Endothelial cell of umbilical vein (primary cell): Measurements from ENCODE around the gene DIO3. TPM values are rescaled to one million over a fixed set of nuclear protein-coding genes. Genes with fewer than 3 reads are reported as not detected.

Experiments used
- BruUV-seq: library from RNA; stranded (reverse); fragments of 400-500 nt; replicated peaks from 2 replicates; lab custom pipeline; 2021; lab: Mats Ljungman, UMichigan
- CTCF ChIA-PET: fragments of 300-600, 350-600 bp; sonication (Branson Sonifier 250); formaldehyde crosslinking; loops from one replicate; lab custom pipeline; 2021; ENCODE audit warnings: antibody characterized with exemption, inconsistent platforms; lab: Charles Lee
- POLR2A ChIA-PET: fragments of 300-600, 350-600 bp; sonication (Branson Sonifier 250); formaldehyde crosslinking; loops from one replicate; lab custom pipeline; 2021; ENCODE audit warnings: antibody characterized with exemption, inconsistent platforms; lab: Charles Lee
- DNase-seq: peaks from one replicate; pipeline ENCODE4 v3.0.0-alpha.2; 2011; ENCODE audit warnings: low read depth, low spot score
- FAIRE-seq: peaks from 2 replicates; lab custom pipeline; 2011; peaks lifted over from hg19 to GRCh38; lab: Jason Lieb, UNC
- H2AFZ ChIP-seq: 2 replicates; pipeline ENCODE4 v1.6.0; 2012; ENCODE audit warnings: low read depth, low read length, control low read depth, inconsistent platforms
- H3K27ac ChIP-seq: 2 replicates; pipeline ENCODE4 v1.5.1; 2011; ENCODE audit warnings: low read depth, mild to moderate bottlenecking, control low read depth, low read length, moderate library complexity; ENCODE audit not compliant: insufficient read depth
- H3K27me3 ChIP-seq, 2 experiments: 2 replicates each; pipeline versions ENCODE4 v1.6.0 to v1.6.1; 2011; ENCODE audit warnings: low read length in 2 of 2, mixed read lengths in 1 of 2; ENCODE audit not compliant: control insufficient read depth in 2 of 2, insufficient read depth in 2 of 2
- H3K36me3 ChIP-seq, 2 experiments: 2 replicates in 1 of 2; 3 replicates in 1 of 2; pipeline ENCODE4 v1.5.1; 2011; ENCODE audit warnings: low read length in 2 of 2, mild to moderate bottlenecking in 1 of 2, moderate library complexity in 1 of 2; ENCODE audit not compliant: control insufficient read depth in 2 of 2, insufficient read depth in 2 of 2; ENCODE audit errors: extremely low read depth in 1 of 2
- H3K4me1 ChIP-seq: 3 replicates; pipeline ENCODE4 v1.5.1; 2011; ENCODE audit warnings: mild to moderate bottlenecking, low read length; ENCODE audit not compliant: control insufficient read depth, insufficient read depth; ENCODE audit errors: extremely low read depth
- H3K4me2 ChIP-seq: 2 replicates; pipeline ENCODE4 v1.6.1; 2011; ENCODE audit warnings: low read length, control low read depth, mixed read lengths; ENCODE audit not compliant: insufficient read depth
- H3K4me3 ChIP-seq, 3 experiments: fragments of 200-600 bp in 1 of 3; sonication (generic), shearing (Covaris generic) in 1 of 3; replicated peaks in 1 of 3; 2 replicates each; pipeline ENCODE4 v1.5.1; 2011 to 2016; ENCODE audit warnings: control low read depth in 3 of 3, low read length in 3 of 3, mild to moderate bottlenecking in 2 of 3, inconsistent platforms in 1 of 3, low read depth in 1 of 3, moderate library complexity in 1 of 3; ENCODE audit not compliant: insufficient read depth in 1 of 3
- H3K79me2 ChIP-seq: 2 replicates; pipeline ENCODE4 v1.6.0; 2012; ENCODE audit warnings: low read length, inconsistent platforms; ENCODE audit not compliant: control insufficient read depth, insufficient read depth
- H3K9ac ChIP-seq: replicated peaks from 2 replicates; pipeline ENCODE3; 2011; ENCODE audit warnings: low read length, control low read depth; ENCODE audit not compliant: insufficient read depth; ENCODE audit errors: extremely low read depth
- H3K9me1 ChIP-seq: replicated peaks from 3 replicates; pipeline ENCODE4 v1.6.0; 2011; ENCODE audit warnings: mild to moderate bottlenecking, low read length; ENCODE audit not compliant: control insufficient read depth, insufficient read depth; ENCODE audit errors: extremely low read depth
- H3K9me3 ChIP-seq: replicated peaks from 2 replicates; pipeline ENCODE4 v1.5.1; 2012; ENCODE audit warnings: low read length, inconsistent platforms; ENCODE audit not compliant: control insufficient read depth, insufficient read depth
- H4K20me1 ChIP-seq: replicated peaks from 2 replicates; pipeline ENCODE3; 2011; ENCODE audit warnings: mild to moderate bottlenecking, low read length; ENCODE audit not compliant: control insufficient read depth, insufficient read depth; ENCODE audit errors: extremely low read depth
- CTCF ChIP-seq, 2 donors: IDR thresholded peaks; 1 replicate in 1 of 2; 2 replicates in 1 of 2; pipeline ENCODE4 v1.5.1; 2011; ENCODE audit warnings: low read length in 2 of 2, mild to moderate bottlenecking in 2 of 2, moderate library complexity in 2 of 2, control low read depth in 1 of 2, inconsistent platforms in 1 of 2, low read depth in 1 of 2; ENCODE audit not compliant: insufficient read depth in 1 of 2; ENCODE audit errors: extremely low read depth in 1 of 2
- EZH2 ChIP-seq: IDR thresholded peaks from 2 replicates; pipeline ENCODE4 v1.6.1; 2012; ENCODE audit warnings: borderline replicate concordance, low read depth, mild to moderate bottlenecking, moderate library complexity, low read length, inconsistent platforms; ENCODE audit not compliant: severe bottlenecking
- FOS ChIP-seq: IDR thresholded peaks from 2 replicates; pipeline ENCODE4 v1.6.1; 2011; ENCODE audit warnings: mild to moderate bottlenecking, low read length, moderate library complexity, borderline replicate concordance; ENCODE audit not compliant: insufficient read depth
- GATA2 ChIP-seq: IDR thresholded peaks from 2 replicates; pipeline ENCODE4 v1.7.0; 2011; ENCODE audit warnings: low read depth, mild to moderate bottlenecking, moderate library complexity, mixed read lengths, low read length; ENCODE audit not compliant: insufficient read length, insufficient read depth
- JUN ChIP-seq: IDR thresholded peaks from 2 replicates; pipeline ENCODE4 v1.6.1; 2011; ENCODE audit warnings: borderline replicate concordance, low read depth; ENCODE audit not compliant: insufficient read length, insufficient read depth
- MAX ChIP-seq: IDR thresholded peaks from 2 replicates; pipeline ENCODE4 v1.6.1; 2011; ENCODE audit not compliant: insufficient read depth, insufficient read length
- dilution Hi-C: fragments of 300-500 bp; cut with MboI; formaldehyde crosslinking; loops from one replicate; pipeline ENCODE4 v1.15.0; 2019; ENCODE audit warnings: low sequenced_read_pairs; ENCODE audit not compliant: extremely low pct_ligation_motif_present
- intact Hi-C: fragments of 100-400 bp; cut with micrococcal nuclease; formaldehyde crosslinking; loops from one replicate; pipeline ENCODE4 v1.10.0; 2022
- polyA plus RNA-seq, 4 experiments: library from polyadenylated mRNA; depleted of rRNA in 3 of 4; stranded (reverse) in 3 of 4; unstranded in 1 of 4; fragments of >200 nt; gene quantifications; 2 replicates each; pipeline versions ENCODE4 v1.2.1 to v1.2.3, GENCODE V29; 2011 to 2012; ENCODE audit warnings: missing spikeins in 1 of 4
- total RNA-seq: library from RNA; stranded (reverse); gene quantifications from 2 replicates; pipeline ENCODE4 v1.2.3, GENCODE V29; 2021

The DIO3 gene
- total and polyA plus RNA-seq, 2 donors (not counting 3 experiments of a cell fraction or from before 2014, with no cell fraction given), result not detected

- no peak for FAIRE-seq
- POLR2A ChIA-PET, result no interaction called here
Observed at GRCh38 chr14:101556131-101556530, 5.2 kb upstream of the DIO3 start.

More at GRCh38 chr14:101556131-101556530, 5.2 kb upstream of the DIO3 start:
- no peaks in the 10 kb centered on the region for H3K79me2 ChIP-seq
- H3K4me2 ChIP-seq, result no peak overlapping the region
- no peak for TF ChIP-seq GATA2
- no peak for TF ChIP-seq MAX
- no peak for TF ChIP-seq FOS
- no peak for TF ChIP-seq CTCF (IDR thresholded peaks at IDR 0.05; ENCODE audit: extremely low read depth in 1 of 2, insufficient read depth in 1 of 2, low read depth in 1 of 2, low read length in 2 of 2)
- no peak for TF ChIP-seq EZH2
- no peak for TF ChIP-seq JUN
- no peaks in the 10 kb centered on the region for H3K9me3 ChIP-seq
- H3K27me3 ChIP-seq, result peaks cover 17% of the 10 kb centered on the region in 2 experiments
- no peaks in the 10 kb centered on the region for H3K9me1 ChIP-seq
- H3K27ac ChIP-seq, result no peak overlapping the region
- H2AFZ ChIP-seq, result no peak overlapping the region
- no peak overlapping the region for H3K4me3 ChIP-seq
- no peaks in the 10 kb centered on the region for H4K20me1 ChIP-seq
- no peak overlapping the region for H3K9ac ChIP-seq
- intact Hi-C loops, result no loop called here
- dilution Hi-C loops, result no loop called here
- CTCF ChIA-PET, result no interaction called here
- no peak for DNase-seq
- no TSS peak for BruUV-seq
- no peaks in the 10 kb centered on the region for H3K36me3 ChIP-seq
- no peaks in the 10 kb centered on the region for H3K4me1 ChIP-seq
